Right kidney (tissue), 9 donors: ENCODE data around the gene KRTAP10-12.
"Not testable (repeated sequence)": the region's sequence is repeated elsewhere in the genome, so short reads cannot be mapped to it uniquely, and the experiment has no call there.

ENCODE experiments used
- DNase-seq: peaks from one replicate; pipeline ENCODE4 v3.0.0-alpha.2; 2016
- long read RNA-seq, 8 donors: transcript quantifications; one replicate each; lab custom pipeline, GENCODE V29; 2026

Gene KRTAP10-12
- long read RNA-seq, donor 1, result 0 reads
- long read RNA-seq, donor 2, result 0 reads
- long read RNA-seq, donor 3, result 0 reads
- long read RNA-seq, donor 4, result 0 reads
- long read RNA-seq, donor 5, result 0 reads
- long read RNA-seq, donor 6, result 0 reads
- long read RNA-seq, donor 7, result 0 reads
- long read RNA-seq, donor 8, result 0 reads

DNA sequence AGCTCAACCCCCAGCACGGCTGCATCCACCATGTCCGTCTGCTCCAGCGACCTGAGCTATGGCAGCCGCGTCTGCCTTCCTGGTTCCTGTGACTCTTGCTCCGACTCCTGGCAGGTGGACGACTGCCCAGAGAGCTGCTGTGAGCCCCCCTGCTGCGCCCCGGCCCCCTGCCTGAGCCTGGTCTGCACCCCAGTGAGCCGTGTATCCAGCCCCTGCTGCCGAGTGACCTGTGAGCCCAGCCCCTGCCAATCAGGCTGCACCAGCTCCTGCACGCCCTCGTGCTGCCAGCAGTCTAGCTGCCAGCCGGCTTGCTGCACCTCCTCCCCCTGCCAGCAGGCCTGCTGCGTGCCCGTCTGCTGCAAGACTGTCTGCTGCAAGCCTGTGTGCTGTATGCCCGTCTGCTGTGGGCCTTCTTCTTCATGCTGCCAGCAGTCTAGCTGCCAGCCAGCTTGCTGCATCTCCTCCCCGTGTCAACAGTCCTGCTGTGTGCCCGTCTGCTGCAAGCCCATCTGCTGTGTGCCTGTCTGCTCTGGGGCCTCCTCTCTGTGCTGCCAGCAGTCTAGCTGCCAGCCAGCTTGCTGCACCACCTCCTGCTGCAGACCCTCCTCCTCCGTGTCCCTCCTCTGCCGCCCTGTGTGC lies at the start of gene KRTAP10-12:
Gene KRTAP10-12, plus strand, starts transcription at position 1 of the 639 bp plus-strand sequence. Its CDS starts 30 bp downstream, at position 31.
- not testable (repeated sequence) for DNase-seq

DNA sequence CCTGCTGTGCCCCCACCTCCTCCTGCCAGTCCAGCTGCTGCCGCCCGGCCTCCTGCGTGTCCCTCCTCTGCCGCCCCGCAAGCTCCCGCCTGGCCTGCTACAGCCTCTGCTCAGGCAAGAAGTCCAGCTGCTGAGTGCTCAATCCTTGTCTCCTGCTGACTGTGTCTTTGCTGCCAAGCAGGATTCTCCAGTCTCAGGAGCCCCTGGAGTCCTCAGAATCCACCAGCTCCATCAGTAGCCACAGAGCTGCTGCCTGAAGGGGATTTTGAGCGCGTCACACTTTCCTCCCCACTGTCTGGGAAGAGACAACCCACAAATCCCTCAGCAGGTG lies 49.8 kb upstream of the KRTAP10-12 start:
- DNase-seq, result no peak

GRCh38 chr21:44648557-44649311 lies 48.2 kb upstream of the KRTAP10-12 start:
- DNase-seq, result no peak

- no peak for DNase-seq
Observed at GRCh38 chr21:44649521-44650100, 47.4 kb upstream of the KRTAP10-12 start.

DNA sequence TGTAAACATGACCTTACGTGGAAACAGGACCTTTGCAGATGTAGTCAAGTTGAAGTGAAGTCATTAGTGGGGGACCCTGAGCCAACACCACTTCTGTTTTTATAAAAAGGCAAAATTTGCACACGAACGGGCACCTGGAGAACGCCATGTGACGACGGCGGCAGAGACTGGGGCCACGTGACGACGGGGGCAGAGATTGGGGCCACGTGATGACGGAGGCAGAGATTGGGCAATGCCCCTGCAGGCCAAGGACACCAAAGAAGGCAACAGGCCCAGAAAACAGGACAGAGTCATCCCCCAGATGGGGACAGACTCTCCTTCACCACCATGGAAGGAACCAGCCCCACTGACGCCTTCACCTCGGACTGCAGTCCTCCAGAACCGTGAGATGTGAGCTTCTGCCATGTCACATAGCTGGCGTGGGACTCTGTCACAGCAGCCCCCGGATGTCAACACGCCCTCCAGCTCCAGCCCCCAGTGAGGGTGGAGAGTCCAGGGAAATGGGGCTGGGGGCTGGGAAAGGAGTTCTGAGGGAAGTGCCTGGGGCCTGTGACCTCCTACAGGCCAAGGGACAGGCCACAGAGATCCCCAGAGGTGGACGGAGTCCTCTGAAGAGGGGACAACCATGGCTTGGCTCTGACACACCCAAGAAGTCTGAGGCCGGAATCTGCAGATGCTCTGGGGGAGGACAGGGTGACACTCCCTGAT lies 46.6 kb upstream of the KRTAP10-12 start:
- no peak for DNase-seq

DNA sequence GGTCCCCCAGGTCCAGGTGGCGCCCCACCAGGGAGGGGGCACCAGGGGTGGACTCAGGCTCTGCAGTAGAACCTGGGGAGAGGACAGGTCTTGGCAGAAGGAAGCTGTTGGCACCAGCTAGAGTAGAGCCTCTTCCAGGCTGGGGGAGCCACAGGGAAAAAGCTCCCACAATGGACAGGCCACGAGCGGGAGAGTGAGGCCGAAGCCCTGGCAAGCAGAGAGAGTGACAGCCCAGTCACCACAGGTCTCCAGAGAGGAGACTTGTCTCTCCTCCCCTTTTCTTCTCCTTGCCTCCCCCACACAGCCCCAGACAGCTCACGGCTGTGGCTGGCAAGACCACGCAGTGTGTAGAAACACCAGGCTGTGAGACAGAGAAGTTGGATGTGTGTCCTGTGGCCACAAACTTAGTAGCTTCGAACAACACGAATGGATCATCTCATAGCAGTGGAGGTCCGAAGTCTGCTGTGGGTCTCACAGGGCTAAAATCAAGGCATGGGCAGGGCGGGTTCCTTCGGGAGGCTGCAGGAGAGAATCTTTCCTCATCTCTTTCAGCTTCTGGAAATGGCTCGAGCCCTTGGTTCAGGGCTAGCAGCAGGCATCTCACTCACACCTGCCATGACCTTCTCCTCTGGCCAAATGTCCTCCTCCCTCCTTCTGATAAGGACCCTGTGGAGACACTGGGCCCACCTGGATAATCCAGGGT lies 45.8 kb upstream of the KRTAP10-12 start:
- no peak for DNase-seq

DNA sequence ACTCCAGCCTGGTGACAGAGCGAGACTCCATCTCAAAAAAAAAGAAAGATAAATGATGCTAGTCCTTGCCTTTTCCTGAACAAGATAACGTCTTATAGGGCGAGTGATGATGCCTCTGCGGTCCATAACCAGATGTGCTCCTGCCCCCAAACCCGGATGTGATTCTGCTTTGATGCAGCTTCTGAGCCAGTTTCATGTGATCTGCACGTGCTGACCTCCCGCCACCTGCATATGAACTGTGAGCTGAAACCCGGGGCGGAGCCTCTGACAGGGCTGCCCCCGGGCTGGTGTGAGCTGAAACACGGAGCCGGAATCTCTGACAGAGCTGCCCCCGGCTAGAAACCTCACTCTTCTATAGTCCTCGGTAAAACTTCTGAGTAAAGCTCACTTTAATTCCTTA lies 43.8 kb upstream of the KRTAP10-12 start:
- no peak for DNase-seq

GRCh38 chr21:44653656-44654575 lies 43.1 kb upstream of the KRTAP10-12 start:
- no peak for DNase-seq

- DNase-seq, result no peak
Observed at GRCh38 chr21:44654576-44655175, 42.3 kb upstream of the KRTAP10-12 start, which contains the start of gene KRTAP12-4. Gene KRTAP12-4 (minus strand): TSS chr21:44654659. CDS start chr21:44654614, 45 bp downstream.

DNA sequence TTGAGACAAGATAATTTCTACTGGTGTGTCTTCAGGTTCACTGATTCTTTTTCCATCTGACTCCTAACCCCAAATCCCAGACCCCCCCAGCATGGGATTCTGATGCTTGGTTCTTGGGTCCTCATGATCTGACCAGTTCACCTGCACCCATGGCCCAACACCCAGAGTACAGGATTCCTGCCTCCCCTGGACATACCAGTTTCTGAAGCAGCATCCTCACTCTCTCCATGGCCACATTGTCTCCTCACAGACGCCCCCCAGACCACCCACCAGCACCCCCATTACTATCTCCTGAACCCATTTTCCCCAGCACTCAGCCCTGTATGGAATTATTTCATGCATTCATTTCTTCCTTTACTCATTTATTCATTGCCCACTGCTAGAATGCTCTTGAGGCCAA lies 40.1 kb upstream of the KRTAP10-12 start:
- DNase-seq, result no peak

DNA sequence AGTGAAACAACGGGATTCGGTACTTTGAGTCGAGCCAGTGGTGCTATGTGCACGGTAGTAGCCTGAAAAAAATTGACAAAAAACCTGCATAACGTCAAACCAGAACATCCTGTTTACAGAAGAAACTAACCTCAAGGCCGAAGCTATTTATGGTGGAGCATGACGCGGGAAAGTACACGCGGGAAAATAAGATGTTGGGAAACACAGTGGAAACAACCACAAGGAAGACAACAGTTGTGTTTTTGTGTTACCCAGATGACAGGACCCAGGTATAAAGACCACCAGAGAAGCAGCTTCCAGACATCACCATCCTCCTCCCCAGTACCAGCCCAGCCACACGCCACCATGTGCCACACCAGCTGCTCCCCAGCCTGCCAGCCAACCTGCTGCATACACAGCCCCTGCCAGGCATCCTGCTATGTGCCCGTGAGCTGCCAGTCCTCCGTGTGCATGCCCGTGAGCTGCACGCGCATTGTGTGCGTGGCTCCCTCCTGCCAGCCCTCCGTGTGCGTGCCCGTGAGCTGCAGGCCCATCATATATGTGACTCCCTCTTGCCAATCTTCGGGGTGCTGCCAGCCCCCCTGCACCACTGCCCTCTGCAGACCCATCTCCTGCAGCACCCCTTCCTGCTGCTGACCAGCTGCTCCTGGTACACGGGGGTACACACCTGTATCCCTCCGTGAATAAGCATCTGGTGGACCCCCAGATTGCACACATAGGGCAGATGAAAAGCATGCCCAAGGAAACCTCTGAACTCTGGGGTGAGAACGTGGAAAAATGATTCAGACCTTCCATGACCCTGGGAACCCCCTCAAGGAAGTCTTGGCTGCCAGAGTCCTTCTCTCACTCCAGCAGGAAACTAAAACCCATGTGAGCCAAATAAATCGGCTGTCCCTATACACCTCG lies 39.1 kb upstream of the KRTAP10-12 start, which contains the start of gene KRTAP12-3:
Gene KRTAP12-3, plus strand, starts transcription at position 298 of the 906 bp plus-strand sequence. Its CDS starts 48 bp downstream, at position 346.
- DNase-seq, result no peak

GRCh38 chr21:44658541-44658910 lies 38.4 kb upstream of the KRTAP10-12 start:
- DNase-seq, result no peak

DNA sequence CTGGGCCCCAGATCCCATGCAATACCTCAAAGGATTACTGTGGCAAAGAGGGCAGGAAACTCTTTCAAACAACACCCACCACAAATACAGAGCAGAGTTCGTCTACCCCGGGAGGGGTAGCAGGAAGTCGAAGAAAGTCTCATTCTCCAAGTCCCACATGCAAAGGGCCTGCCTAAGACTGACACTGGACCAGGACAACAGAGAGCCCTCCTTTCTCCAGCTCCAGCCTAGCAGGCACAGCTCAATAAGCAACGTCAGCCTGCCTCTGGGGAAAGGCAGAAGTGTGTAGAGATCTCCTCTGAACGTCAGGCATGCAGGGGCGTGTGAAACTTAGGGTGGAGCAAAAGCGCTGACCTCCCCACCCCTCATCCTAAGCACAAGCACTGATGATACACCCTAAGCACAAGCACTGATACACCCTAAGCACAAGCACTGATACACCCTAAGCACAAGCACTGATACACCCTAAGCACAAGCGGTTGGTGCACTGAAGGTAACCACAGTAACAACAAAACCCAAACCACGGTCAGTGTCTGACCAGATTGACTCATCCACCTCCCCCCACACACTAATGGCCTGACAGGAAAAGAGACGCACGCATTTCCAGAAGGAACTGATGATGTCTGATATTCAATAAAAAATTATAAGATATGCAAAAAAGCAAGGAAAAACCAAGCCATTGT lies 37.9 kb upstream of the KRTAP10-12 start:
- no peak for DNase-seq

- not testable (repeated sequence) for DNase-seq
Observed at GRCh38 chr21:44661567-44661966, 35.4 kb upstream of the KRTAP10-12 start.

GRCh38 chr21:44664691-44665090 lies 32.3 kb upstream of the KRTAP10-12 start:
- no peak for DNase-seq

DNA sequence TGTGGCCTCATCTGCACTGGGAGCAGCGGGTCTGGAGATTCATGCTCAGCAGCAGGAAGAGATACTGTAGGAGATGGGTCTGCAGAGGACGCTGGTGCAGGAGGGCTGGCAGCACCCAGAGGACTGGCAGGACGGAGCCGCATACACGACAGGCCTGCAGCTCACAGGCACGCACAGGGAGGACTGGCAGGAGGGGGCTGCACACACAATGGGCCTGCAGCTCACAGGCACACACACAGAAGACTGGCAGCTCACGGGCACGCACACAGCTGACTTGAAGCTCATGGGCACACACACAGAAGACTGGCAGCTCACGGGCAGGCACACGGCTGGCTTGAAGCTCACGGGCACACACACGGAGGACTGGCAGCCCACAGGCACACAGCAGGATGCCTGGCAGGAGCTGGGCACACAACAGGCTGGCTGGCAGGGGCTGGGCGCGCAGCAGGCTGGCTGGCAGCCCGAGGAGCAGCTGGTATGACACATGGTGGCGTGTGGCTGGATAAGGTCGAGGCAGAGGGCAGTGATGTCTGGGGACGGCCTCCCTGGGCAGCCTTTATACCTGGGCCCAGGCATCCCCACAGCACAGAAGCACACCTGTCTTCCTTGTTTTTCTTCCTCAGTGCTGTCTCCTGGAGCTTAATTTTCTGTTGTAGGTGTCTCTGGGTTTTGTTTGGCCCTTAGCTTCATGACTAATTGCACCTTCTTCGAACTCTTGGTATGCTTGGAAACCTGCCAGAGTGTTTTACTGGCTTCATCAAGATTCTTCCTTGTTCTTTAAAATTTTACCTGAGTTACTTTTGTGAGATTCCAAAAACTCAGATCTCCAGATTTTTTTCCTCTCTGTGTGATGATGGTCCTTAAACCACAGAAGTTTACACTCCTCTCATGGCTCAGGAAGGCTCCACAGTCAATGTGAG lies 30.3 kb upstream of the KRTAP10-12 start, which contains the start of gene KRTAP12-2:
Gene KRTAP12-2, minus strand, starts transcription at position 527 of the 920 bp plus-strand sequence. Its CDS starts 41 bp downstream, at position 486.
- DNase-seq, result no peak

DNA sequence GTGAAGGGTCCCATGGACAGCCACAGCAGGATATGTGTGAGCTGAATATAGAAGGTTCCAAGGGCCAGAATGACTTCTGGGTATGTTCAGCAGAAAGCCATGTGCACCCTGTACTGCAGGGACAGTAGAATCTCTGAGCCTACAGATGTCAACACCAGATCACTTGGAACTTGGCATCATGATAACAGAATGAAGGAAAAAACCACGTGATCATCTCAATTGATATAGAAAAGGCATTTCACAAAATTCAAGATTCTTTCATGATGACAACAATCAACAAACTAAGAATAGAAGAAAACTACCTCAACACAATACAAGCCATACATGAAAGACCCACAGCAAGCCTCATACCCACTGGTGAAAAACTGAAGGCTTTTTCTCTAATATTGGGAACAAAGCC lies 29.4 kb upstream of the KRTAP10-12 start:
- no peak for DNase-seq
